Hepatocyte (in vitro differentiated cells): ENCODE data around the gene CFAP65. TPM values are rescaled to one million over a fixed set of nuclear protein-coding genes. Genes with fewer than 3 reads are reported as not detected.

Experiments
- DNase-seq: peaks from one replicate; pipeline ENCODE4 v3.0.0-alpha.2; 2016; ENCODE audit warnings: low spot score
- H2AFZ ChIP-seq: fragments of 200-600 bp; sonication (generic); 2 replicates; pipeline ENCODE4 v1.6.0; 2016; ENCODE audit warnings: antibody characterized with exemption, mild to moderate bottlenecking
- H3K27ac ChIP-seq: fragments of 200-600 bp; sonication (generic); 2 replicates; pipeline ENCODE4 v1.5.1; 2016; ENCODE audit warnings: mild to moderate bottlenecking
- H3K27me3 ChIP-seq: fragments of 200-600 bp; sonication (generic); 2 replicates; pipeline ENCODE4 v1.6.1; 2016
- H3K36me3 ChIP-seq: fragments of 200-600 bp; sonication (generic); replicated peaks from 2 replicates; pipeline ENCODE4 v1.5.1; 2016; ENCODE audit warnings: low read depth; ENCODE audit not compliant: insufficient read depth
- H3K4me1 ChIP-seq: fragments of 200-600 bp; sonication (generic); 2 replicates; pipeline ENCODE4 v1.5.1; 2016; ENCODE audit warnings: mild to moderate bottlenecking, moderate library complexity; ENCODE audit not compliant: insufficient read depth
- H3K4me2 ChIP-seq: fragments of 200-600 bp; sonication (generic); 2 replicates; pipeline ENCODE4 v1.6.0; 2016
- H3K4me3 ChIP-seq: fragments of 200-600 bp; sonication (generic); 2 replicates; pipeline ENCODE4 v1.5.1; 2016; ENCODE audit warnings: mild to moderate bottlenecking
- H3K79me2 ChIP-seq: fragments of 200-600 bp; sonication (generic); 2 replicates; pipeline ENCODE4 v1.6.0; 2017; ENCODE audit warnings: mild to moderate bottlenecking
- H3K9me2 ChIP-seq: fragments of 200-600 bp; sonication (generic); replicated peaks from 2 replicates; pipeline ENCODE4 v1.6.0; 2017; ENCODE audit warnings: mild to moderate bottlenecking; ENCODE audit not compliant: insufficient read depth
- H3K9me3 ChIP-seq: fragments of 200-600 bp; sonication (generic); 2 replicates; pipeline ENCODE4 v1.5.1; 2016; ENCODE audit warnings: low read depth, mild to moderate bottlenecking
- H4K20me1 ChIP-seq: fragments of 200-600 bp; sonication (generic); 2 replicates; pipeline ENCODE4 v1.6.0; 2016; ENCODE audit warnings: mild to moderate bottlenecking; ENCODE audit not compliant: insufficient read depth, poor library complexity, severe bottlenecking
- CTCF ChIP-seq: fragments of 200-600 bp; sonication (generic); IDR thresholded peaks from 2 replicates; pipeline ENCODE4 v1.5.1; 2016; ENCODE audit warnings: antibody characterized with exemption, mild to moderate bottlenecking; ENCODE audit not compliant: poor library complexity
- EZH2 ChIP-seq: fragments of 200-600 bp; sonication (generic); IDR thresholded peaks from 2 replicates; pipeline ENCODE4 v1.6.1; 2016; ENCODE audit warnings: antibody characterized with exemption, mild to moderate bottlenecking, borderline replicate concordance
- EZH2phosphoT487 ChIP-seq: fragments of 200-600 bp; sonication (generic); IDR thresholded peaks from one replicate; pipeline ENCODE4 v1.6.1; 2018; ENCODE audit warnings: antibody characterized with exemption, mild to moderate bottlenecking, low read depth, moderate library complexity; ENCODE audit not compliant: unreplicated experiment, severe bottlenecking
- WGBS: methylation state at CpG from one replicate; pipeline ENCODE4 v1.1.6; 2016; ENCODE audit warnings: low lambda C conversion rate; ENCODE audit errors: missing lambda C conversion rate; 5-methylcytosine and 5-hydroxymethylcytosine counted together
- polyA plus RNA-seq: library from polyadenylated mRNA; unstranded; fragments of >200 nt; fragmentation: Nextera tagmentation; extraction: Ambion mirVana; gene quantifications from 2 replicates; pipeline ENCODE4 v1.2.1, GENCODE V29; 2016
- total RNA-seq: library from RNA; depleted of rRNA; stranded (reverse); fragments of >200 nt; gene quantifications from 2 replicates; pipeline ENCODE4 v1.2.3, GENCODE V29; 2014

CFAP65 gene
- total and polyA plus RNA-seq, 2 experiments from 2014 or later, result 0.03 to 0.05 TPM

DNA sequence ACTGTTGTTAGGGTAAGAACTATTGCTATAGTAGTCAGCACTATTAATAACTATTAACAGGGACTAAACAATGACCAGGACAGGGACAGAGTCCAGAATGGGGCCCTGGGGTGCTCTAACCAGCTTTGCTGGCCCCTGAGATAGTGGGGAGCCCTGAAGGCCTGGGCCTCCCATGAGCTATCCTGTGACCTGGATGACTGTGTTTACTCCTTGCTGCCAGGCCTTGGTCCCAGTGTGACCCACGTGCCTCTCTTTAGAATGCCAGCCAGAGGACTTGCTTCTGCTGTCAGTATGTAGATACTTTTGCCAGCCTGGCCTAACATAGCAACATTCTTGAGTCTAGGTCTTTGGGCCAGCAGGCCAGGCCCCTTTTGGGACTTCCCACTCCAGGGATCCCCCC, 70.4 kb downstream of the CFAP65 start:
- Histone ChIP-seq H3K4me3 (no peak overlapping the region), H3K36me3 (no peaks in the 10 kb centered on the region), H3K9me2 (no peaks in the 10 kb centered on the region), H3K27me3 (peaks cover 70% of the 10 kb centered on the region), H3K27ac (no peak overlapping the region), H3K79me2 (no peaks in the 10 kb centered on the region), H4K20me1 (no peaks in the 10 kb centered on the region), H3K4me2 (no peak overlapping the region), H2AFZ (no peak overlapping the region), H3K4me1 (no peaks in the 10 kb centered on the region), H3K9me3 (no peaks in the 10 kb centered on the region)
- no peak for DNase-seq
- TF ChIP-seq EZH2phosphoT487 (no peak), CTCF (no peak), EZH2 (no peak)
- 29% methylated on average over 1 of the region's 1 CpG for WGBS

DNA sequence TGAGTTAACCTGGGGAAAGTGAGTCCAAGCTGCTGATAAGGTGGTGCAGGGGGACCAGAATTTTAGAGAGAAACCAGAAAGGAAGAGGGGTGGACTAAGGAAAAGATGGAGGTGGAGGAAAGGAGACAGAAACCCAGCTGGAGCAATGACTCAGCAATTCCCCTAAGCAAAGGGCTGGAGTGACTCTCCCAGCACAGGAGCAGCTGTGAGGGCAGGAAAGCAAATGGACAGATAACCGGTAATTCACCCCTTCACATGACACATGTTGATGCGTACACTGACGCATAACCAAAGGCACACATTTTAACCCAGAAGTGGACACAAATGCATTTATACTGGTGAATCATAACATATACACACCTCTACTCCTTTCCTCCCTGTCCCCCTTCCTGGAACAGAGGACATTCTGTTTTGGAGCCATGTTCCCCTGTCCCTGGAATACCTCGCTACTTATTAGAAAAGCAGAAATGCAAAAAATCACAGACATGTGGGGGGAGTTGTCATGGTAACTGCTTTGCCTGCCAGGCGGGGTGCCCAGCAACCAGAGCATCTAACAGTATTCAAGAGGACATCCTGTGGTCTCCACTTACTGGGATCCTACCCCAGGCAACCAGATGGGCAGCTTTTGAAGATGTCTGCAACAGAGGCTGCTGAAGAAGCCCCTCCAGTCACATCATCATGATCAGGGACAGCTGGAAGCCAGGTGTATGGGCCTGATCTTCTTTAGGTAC, 77.1 kb downstream of the CFAP65 start:
- Histone ChIP-seq H3K4me3 (no peak overlapping the region), H3K27ac (no peak overlapping the region), H3K36me3 (no peaks in the 10 kb centered on the region), H2AFZ (no peak overlapping the region), H3K27me3 (peaks cover 70% of the 10 kb centered on the region), H3K4me2 (no peak overlapping the region), H3K9me2 (no peaks in the 10 kb centered on the region), H4K20me1 (no peaks in the 10 kb centered on the region), H3K79me2 (no peaks in the 10 kb centered on the region), H3K9me3 (no peaks in the 10 kb centered on the region), H3K4me1 (peaks cover 7% of the 10 kb centered on the region)
- WGBS, result 46% methylated on average over 5 of the region's 5 CpGs
- no peak for DNase-seq
- no peak for TF ChIP-seq EZH2phosphoT487
- no peak for TF ChIP-seq CTCF
- TF ChIP-seq EZH2, result no peak

DNA sequence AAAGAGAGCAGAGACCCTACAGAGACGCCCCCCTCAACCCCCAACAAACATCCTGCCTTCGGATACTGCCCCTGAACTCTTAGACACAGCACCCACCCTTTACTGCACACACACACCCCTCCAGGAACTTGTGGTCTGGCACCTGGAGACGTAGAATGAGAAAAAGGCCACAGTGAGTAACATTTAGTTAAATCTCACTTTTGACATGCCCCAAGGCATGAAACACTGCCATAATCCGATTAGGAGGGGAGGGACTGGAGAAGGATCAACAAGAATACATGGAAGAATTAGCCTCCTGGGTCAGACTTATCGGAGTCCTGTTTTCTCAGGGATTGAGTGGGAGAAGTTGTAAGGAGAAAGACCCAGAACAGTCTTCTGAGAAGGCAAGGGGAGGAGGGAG, 77.7 kb downstream of the CFAP65 start:
- Histone ChIP-seq H3K9me3 (no peaks in the 10 kb centered on the region), H3K27ac (no peak overlapping the region), H3K4me2 (peak overlapping the region; percentile 31), H3K9me2 (no peaks in the 10 kb centered on the region), H2AFZ (no peak overlapping the region), H3K4me1 (peaks cover 7% of the 10 kb centered on the region), H3K27me3 (peaks cover 76% of the 10 kb centered on the region), H3K79me2 (no peaks in the 10 kb centered on the region), H3K4me3 (no peak overlapping the region), H4K20me1 (no peaks in the 10 kb centered on the region), H3K36me3 (no peaks in the 10 kb centered on the region)
- WGBS, result 15% methylated on average over 5 of the region's 5 CpGs
- DNase-seq, result no peak
- no peak for TF ChIP-seq EZH2phosphoT487
- TF ChIP-seq EZH2, result no peak
- TF ChIP-seq CTCF, result no peak
